K562 (cell line): ENCODE results near the gene RNF212B. TPM values are rescaled to one million over a fixed set of nuclear protein-coding genes. Genes with fewer than 3 reads are reported as not detected.

Source experiments
- ARHGAP35 ChIP-seq: fragments of 450-650 bp; IDR thresholded peaks from 2 replicates; pipeline ENCODE4 v1.6.1; 2018; ENCODE audit not compliant: partially characterized antibody
- BRF2 ChIP-seq: IDR thresholded peaks from 3 replicates; pipeline ENCODE4 v1.6.1; 2011; ENCODE audit warnings: borderline replicate concordance, mild to moderate bottlenecking; ENCODE audit not compliant: insufficient read length, insufficient read depth
- CBFA2T2 ChIP-seq: fragments of 450-650 bp; conservative IDR thresholded peaks from 2 replicates; pipeline ENCODE4 v1.6.1; 2017; ENCODE audit warnings: mild to moderate bottlenecking
- ELF4 ChIP-seq: fragments of 450-650 bp; formaldehyde crosslinking; IDR thresholded peaks from 2 replicates; pipeline ENCODE4 v1.4.0; 2022; ENCODE audit warnings: missing genetic modification characterization
- FOSL1 ChIP-seq: fragments of 200-800 bp; sonication (Bioruptor generic); conservative IDR thresholded peaks from 2 replicates; pipeline ENCODE4 v1.6.1; 2016; ENCODE audit warnings: missing genetic modification characterization, missing compliant biosample characterization
- FOXA3 ChIP-seq, 2 experiments: fragments of 450-650 bp in 1 of 2; sonication (generic) in 1 of 2; formaldehyde crosslinking; IDR thresholded peaks in 1 of 2; conservative IDR thresholded peaks in 1 of 2; 2 replicates each; pipeline versions ENCODE4 v1.4.0 to v1.8.0; 2020 to 2022; ENCODE audit warnings: mild to moderate bottlenecking in 2 of 2, missing genetic modification reagents in 1 of 2
- HDAC2 ChIP-seq: fragments of 450-650 bp; IDR thresholded peaks from 2 replicates; pipeline ENCODE4 v1.6.1; 2016; ENCODE audit warnings: mild to moderate bottlenecking
- PCBP1 ChIP-seq: fragments of 200-400 bp; formaldehyde crosslinking; IDR thresholded peaks from 2 replicates; pipeline ENCODE4 v1.6.1; 2018; ENCODE audit warnings: mild to moderate bottlenecking, low read depth, low read length; ENCODE audit not compliant: poor library complexity, severe bottlenecking
- PHB2 ChIP-seq: fragments of 450-650 bp; IDR thresholded peaks from 2 replicates; pipeline ENCODE4 v1.6.1; 2017; ENCODE audit warnings: low read depth
- POLR2B ChIP-seq: fragments of 450-650 bp; IDR thresholded peaks from 2 replicates; pipeline ENCODE4 v1.6.1; 2018; ENCODE audit warnings: low read depth; ENCODE audit not compliant: partially characterized antibody
- SMAD4 ChIP-seq: fragments of 250-450 bp; sonication (Bioruptor Pico); conservative IDR thresholded peaks from 2 replicates; pipeline ENCODE4 v1.8.0; 2021; ENCODE audit warnings: inconsistent platforms, mild to moderate bottlenecking, moderate library complexity
- TAL1 ChIP-seq: fragments of 450-650 bp; IDR thresholded peaks from 2 replicates; pipeline ENCODE4 v1.6.1; 2016; ENCODE audit warnings: mild to moderate bottlenecking
- TBL1XR1 ChIP-seq, 2 experiments: IDR thresholded peaks; 2 replicates each; pipeline ENCODE4 v1.6.1; 2012; ENCODE audit warnings: improper control_type of control experiment in 2 of 2, low read length in 2 of 2, mild to moderate bottlenecking in 1 of 2
- TEAD1 ChIP-seq, 2 experiments: fragments of 450-650 bp in 1 of 2; sonication (generic) in 1 of 2; formaldehyde crosslinking; IDR thresholded peaks; 2 replicates each; pipeline versions ENCODE4 v1.4.0 to v1.8.0; 2020 to 2022; ENCODE audit warnings: mild to moderate bottlenecking in 2 of 2, missing genetic modification reagents in 1 of 2
- U2AF2 ChIP-seq: fragments of 200-400 bp; formaldehyde crosslinking; optimal IDR thresholded peaks from 2 replicates; pipeline ENCODE3; 2017; ENCODE audit warnings: low read depth, mild to moderate bottlenecking, low read length
- VEZF1 ChIP-seq: fragments of 200-800 bp; sonication (Bioruptor generic); IDR thresholded peaks from 2 replicates; pipeline ENCODE4 v1.6.1; 2017; ENCODE audit warnings: missing genetic modification characterization, missing compliant biosample characterization
- XRCC4 ChIP-seq: IDR thresholded peaks from one replicate; pipeline ENCODE4 v1.6.1; 2011; ENCODE audit not compliant: insufficient read depth, insufficient read length; ENCODE audit errors: extremely low read depth
- ZBTB9 ChIP-seq: fragments of 450-650 bp; formaldehyde crosslinking; IDR thresholded peaks from 2 replicates; pipeline ENCODE4 v1.4.0; 2020; ENCODE audit warnings: mild to moderate bottlenecking, moderate library complexity
- ZC3H11A ChIP-seq: IDR thresholded peaks from 2 replicates; pipeline ENCODE4 v1.6.1; 2012; ENCODE audit warnings: low read depth, low read length, improper control_type of control experiment
- ZC3H4 ChIP-seq: sonication (generic); formaldehyde crosslinking; IDR thresholded peaks from 2 replicates; pipeline ENCODE4 v1.9.0; 2021; ENCODE audit warnings: missing genetic modification reagents, borderline replicate concordance
- ZNF217 ChIP-seq: sonication (generic); formaldehyde crosslinking; IDR thresholded peaks from 2 replicates; pipeline ENCODE4 v1.8.0; 2022; ENCODE audit warnings: mild to moderate bottlenecking, missing genetic modification reagents
- ZNF239 ChIP-seq: fragments of 250-450 bp; sonication (Bioruptor Pico); IDR thresholded peaks from 2 replicates; pipeline ENCODE4 v1.4.0; 2020; ENCODE audit warnings: mild to moderate bottlenecking
- polyA plus RNA-seq, 8 experiments: library from polyadenylated mRNA; depleted of rRNA in 4 of 8; stranded (reverse) in 5 of 8; unstranded in 3 of 8; fragments of >200 nt; fragmentation: Nextera tagmentation in 2 of 8; fragmentation: Illumina TruSeq in 1 of 8; extraction: Ambion mirVana in 2 of 8; extraction: Trizol in 1 of 8; gene quantifications; 2 replicates each; pipeline versions ENCODE4 v1.2.1 to v1.2.3, GENCODE V29; 2011 to 2014; ENCODE audit warnings: inconsistent platforms in 1 of 8, missing spikeins in 1 of 8
- total RNA-seq, 7 experiments: library from RNA; depleted of rRNA in 6 of 7; stranded (reverse); fragments of >200 nt in 6 of 7; fragmentation: Illumina TruSeq in 2 of 7; extraction: Trizol in 2 of 7; gene quantifications; 2 replicates each; pipeline versions ENCODE4 v1.2.1 to v1.2.3, GENCODE V29; 2011 to 2021; ENCODE audit warnings: low replicate concordance in 1 of 7
- TF ChIP-seq, protein P1 (sequence below): fragments of 250-450 bp; sonication (Bioruptor Pico); IDR thresholded peaks from 2 replicates; pipeline ENCODE4 v1.4.0; 2020; ENCODE audit warnings: mild to moderate bottlenecking

The RNF212B gene
- total and polyA plus RNA-seq, 9 of the 15 experiments (the other 6 are each of a cell fraction or from before 2014, with no cell fraction given), result 0.15 to 0.43 (median 0.27) TPM; not detected in 3

DNA sequence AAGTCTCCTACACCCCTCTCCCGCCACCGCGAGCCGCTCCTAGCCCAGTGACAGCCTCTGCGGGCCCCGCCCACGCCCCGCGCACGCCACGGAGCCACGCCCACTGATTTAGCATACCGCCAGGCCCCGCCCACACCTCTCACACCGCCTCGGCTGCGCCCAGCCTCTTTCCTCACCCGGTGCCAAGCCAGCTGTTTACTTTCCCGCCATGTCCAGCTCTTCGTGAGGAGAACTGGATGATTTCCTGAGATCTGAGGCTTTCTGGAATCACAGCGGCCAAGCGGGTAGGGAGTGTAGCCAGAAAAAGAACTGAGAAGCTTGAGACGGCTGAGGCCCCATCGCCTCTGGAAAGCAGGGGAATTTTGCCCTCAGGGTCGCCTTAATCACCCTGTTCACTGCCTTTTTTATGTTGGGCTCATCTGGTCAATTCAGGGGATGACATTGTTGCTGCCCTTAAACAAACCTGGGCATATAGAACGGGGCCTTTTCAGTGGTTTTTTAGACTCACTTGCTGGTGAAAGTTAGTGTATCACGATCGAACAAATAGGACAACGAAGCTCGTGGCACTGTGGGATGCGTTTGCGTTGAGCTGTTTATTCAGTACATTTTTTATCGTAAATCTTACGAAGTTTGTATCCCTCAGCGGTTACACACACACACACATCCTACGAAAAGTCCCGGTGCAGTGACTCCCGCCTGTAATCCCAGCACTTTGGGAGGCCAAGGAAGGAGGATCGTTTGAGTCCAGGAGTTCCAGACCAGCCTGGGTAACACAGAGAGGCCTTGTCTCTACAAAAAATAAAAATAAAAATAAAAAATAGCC, at the start of gene RNF212B (continued):
- TF ChIP-seq TAL1 (no peak), ZBTB9 (no peak), ARHGAP35 (no peak), FOSL1 (no peak), PHB2 (no peak), ELF4 (CRISPR knock-in tag) (no peak), XRCC4 (no peak), CBFA2T2 (no peak), HDAC2 (peak; percentile 18; the same call in 1 of the 2 replicates), ZC3H11A (no peak), POLR2B (peak; percentile 31), ZNF217 (CRISPR knock-in tag) (no peak), BRF2 (no peak), SMAD4 (no peak), FOXA3 (CRISPR knock-in tag; conservative IDR thresholded peaks at IDR 0.05 in 1 of 2, IDR thresholded peaks at IDR 0.05 in 1 of 2) (0 out of 4 replicates have a peak, but pooled peaks of 1 of the 2 experiments have one; percentile 3), ZNF239 (no peak), U2AF2 (no peak), PCBP1 (no peak), TEAD1 (CRISPR knock-in tag; IDR thresholded peaks at IDR 0.05) (0 out of 4 replicates have a peak, but pooled peaks of 1 of the 2 experiments have one; percentile 55), VEZF1 (no peak), TBL1XR1 (IDR thresholded peaks at IDR 0.05; ENCODE audit: low read length in 2 of 2) (no peak), ZC3H4 (CRISPR knock-in tag) (no peak)
- TF ChIP-seq, protein P1, sequence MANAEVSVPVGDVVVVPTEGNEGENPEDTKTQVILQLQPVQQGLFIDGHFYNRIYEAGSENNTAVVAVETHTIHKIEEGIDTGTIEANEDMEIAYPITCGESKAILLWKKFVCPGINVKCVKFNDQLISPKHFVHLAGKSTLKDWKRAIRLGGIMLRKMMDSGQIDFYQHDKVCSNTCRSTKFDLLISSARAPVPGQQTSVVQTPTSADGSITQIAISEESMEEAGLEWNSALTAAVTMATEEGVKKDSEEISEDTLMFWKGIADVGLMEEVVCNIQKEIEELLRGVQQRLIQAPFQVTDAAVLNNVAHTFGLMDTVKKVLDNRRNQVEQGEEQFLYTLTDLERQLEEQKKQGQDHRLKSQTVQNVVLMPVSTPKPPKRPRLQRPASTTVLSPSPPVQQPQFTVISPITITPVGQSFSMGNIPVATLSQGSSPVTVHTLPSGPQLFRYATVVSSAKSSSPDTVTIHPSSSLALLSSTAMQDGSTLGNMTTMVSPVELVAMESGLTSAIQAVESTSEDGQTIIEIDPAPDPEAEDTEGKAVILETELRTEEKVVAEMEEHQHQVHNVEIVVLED (CRISPR knock-in tag), result no peak
